ENCODE measurements around the gene CEP112.
A peak's percentile ranks its signal among the peaks of the same experiment; 100 is the strongest.

CEP112 gene

GRCh38 chr17:65978871-65979270 is 213.1 kb downstream of the CEP112 start:
- DNase-seq: no peak

- no peak for DNase-seq
Observed at GRCh38 chr17:65977041-65977440, 214.9 kb downstream of the CEP112 start.

- peak; percentile 11 for DNase-seq
Observed at GRCh38 chr17:65975878-65976277, 216.1 kb downstream of the CEP112 start.

- DNase-seq: no peak
Observed at GRCh38 chr17:65973237-65973636, 218.7 kb downstream of the CEP112 start.

- no peak for DNase-seq
Observed at GRCh38 chr17:65967372-65967771, 224.6 kb downstream of the CEP112 start.

GRCh38 chr17:65966072-65966695 is 225.7 kb downstream of the CEP112 start:
- DNase-seq: no peak

GRCh38 chr17:65963179-65963578 is 228.8 kb downstream of the CEP112 start:
- no peak for DNase-seq

- DNase-seq: no peak
Observed at GRCh38 chr17:65959630-65960029, 232.3 kb downstream of the CEP112 start.

GRCh38 chr17:65956814-65957213 is 235.1 kb downstream of the CEP112 start:
- no peak for DNase-seq

GRCh38 chr17:65954148-65954449 is 237.8 kb downstream of the CEP112 start:
- no peak for DNase-seq

- peak; percentile 8 for DNase-seq
Observed at GRCh38 chr17:65953316-65954147, 238.4 kb downstream of the CEP112 start.

GRCh38 chr17:65952586-65952985 is 239.3 kb downstream of the CEP112 start:
- DNase-seq: no peak

GRCh38 chr17:65952015-65952414 is 239.9 kb downstream of the CEP112 start:
- no peak for DNase-seq

GRCh38 chr17:65947831-65948230 is 244.1 kb downstream of the CEP112 start:
- no peak for DNase-seq

- no peak for DNase-seq
Observed at GRCh38 chr17:65942592-65942991, 249.3 kb downstream of the CEP112 start.

- DNase-seq: no peak
Observed at GRCh38 chr17:65941356-65941899, 250.5 kb downstream of the CEP112 start.

- DNase-seq: no peak
Observed at GRCh38 chr17:65936013-65936412, 255.9 kb downstream of the CEP112 start.

GRCh38 chr17:65933290-65933689 is 258.6 kb downstream of the CEP112 start:
- no peak for DNase-seq

- no peak for DNase-seq
Observed at GRCh38 chr17:65931246-65932149, 260.4 kb downstream of the CEP112 start.

GRCh38 chr17:65930140-65930730 is 261.7 kb downstream of the CEP112 start:
- no peak for DNase-seq

- no peak for DNase-seq
Observed at GRCh38 chr17:65926599-65926998, 265.3 kb downstream of the CEP112 start.

GRCh38 chr17:65925606-65926307 is 266.2 kb downstream of the CEP112 start:
- no peak for DNase-seq
